ENCODE results near the gene ZNF506. TPM values are rescaled to one million over a fixed set of nuclear protein-coding genes. Genes with fewer than 3 reads are reported as not detected.

ZNF506 gene
- total RNA-seq, 1 experiment from 2014 or later: 3.0 TPM

GRCh38 chr19:19778666-19779065 is 42.9 kb downstream of the ZNF506 start:
- Histone ChIP-seq H3K4me2 (ENCODE audit: insufficient read depth, insufficient read length, low read length) (no peak overlapping the region), H3K56ac (ENCODE audit: insufficient read length, low read depth, low read length) (no peak overlapping the region), H3K79me1 (ENCODE audit: insufficient read depth, low read depth, low read length, poor library complexity, severe bottlenecking) (peaks cover 4% of the 10 kb centered on the region), H3K23me2 (ENCODE audit: insufficient read length, low read depth, low read length, poor library complexity, severe bottlenecking) (peaks cover 15% of the 10 kb centered on the region), H3K4me1 (ENCODE audit: insufficient read depth, low read length) (no peaks in the 10 kb centered on the region; the same call in 1 of the 2 replicates), H3K14ac (ENCODE audit: insufficient read depth, low read length) (no peak overlapping the region), H3K23ac (ENCODE audit: insufficient read length, low read depth, low read length) (no peak overlapping the region), H4K8ac (replicated peaks; ENCODE audit: insufficient read length, low read depth, low read length) (no peak overlapping the region), H3K79me2 (ENCODE audit: insufficient read depth, low read length) (no peaks in the 10 kb centered on the region), H3K27ac (ENCODE audit: insufficient read length, low read depth, low read length) (no peak overlapping the region), H2AFZ (ENCODE audit: low read length) (no peak overlapping the region), H3K4ac (ENCODE audit: low read depth, low read length) (no peak overlapping the region), H2BK5ac (ENCODE audit: insufficient read length, low read length) (no peak overlapping the region), H2AK5ac (ENCODE audit: insufficient read length, low read length) (no peak overlapping the region), H3K9ac (ENCODE audit: extremely low read depth, insufficient read length, low read length) (no peak overlapping the region), H3K27me3 (ENCODE audit: insufficient read depth, low read length) (no peaks in the 10 kb centered on the region), H2BK12ac (ENCODE audit: insufficient read length, low read depth, low read length) (no peak overlapping the region), H2BK15ac (ENCODE audit: low read depth, low read length) (no peak overlapping the region), H3T11ph (ENCODE audit: low read length) (no peak overlapping the region), H2BK120ac (ENCODE audit: low read depth, low read length, poor library complexity, severe bottlenecking) (no peak overlapping the region), H4K20me1 (ENCODE audit: control insufficient read depth, insufficient read depth, insufficient read length) (no peaks in the 10 kb centered on the region), H4K5ac (ENCODE audit: insufficient read length, low read depth, low read length) (no peak overlapping the region), H3K9me3 (ENCODE audit: control insufficient read depth, low read depth, low read length) (no peaks in the 10 kb centered on the region), H3K18ac (ENCODE audit: insufficient read length, low read depth, low read length) (no peak overlapping the region), H4K91ac (ENCODE audit: insufficient read length, low read depth, low read length) (no peak overlapping the region), H2BK20ac (ENCODE audit: low read depth, low read length, poor library complexity, severe bottlenecking) (no peak overlapping the region)
- H3K9me3 Mint-ChIP-seq: peaks cover 0 to 2% of the 10 kb centered on the region in 2 experiments; a peak in 2 of 5 replicates
- H3K4me1 Mint-ChIP-seq: peaks cover 14 to 15% of the 10 kb centered on the region in 2 experiments
- no peak overlapping the region for H3K4me3 Mint-ChIP-seq
- no CpG with 5 or more reads among the region's 2 CpGs for WGBS (ENCODE audit: extremely low coverage, insufficient read length, low lambda C conversion rate)
- no peak overlapping the region for H3K27ac Mint-ChIP-seq
- no peak for DNase-seq
- no peaks in the 10 kb centered on the region for H3K27me3 Mint-ChIP-seq (ENCODE audit: low read depth)
- TF ChIP-seq CTCF (conservative IDR thresholded peaks at IDR 0.05): no peak
- H3K36me3 Mint-ChIP-seq (ENCODE audit: insufficient read depth in 1 of 3, low read depth in 3 of 3): peaks cover 18 to 21% (median 19%) of the 10 kb centered on the region in 3 experiments
